Fibroblast of the aortic adventitia (primary cell): Measurements from ENCODE around the gene PLGRKT. TPM values are rescaled to one million over a fixed set of nuclear protein-coding genes. Genes with fewer than 3 reads are reported as not detected.

ENCODE experiments used
- DNase-seq: peaks from one replicate; pipeline ENCODE4 v3.0.0-alpha.2; 2010; ENCODE audit warnings: low read depth
- H3K4me3 ChIP-seq: 2 replicates; pipeline ENCODE4 v1.5.1; 2011; ENCODE audit warnings: low read depth, mild to moderate bottlenecking, control low read depth, low read length, moderate library complexity
- total RNA-seq: library from RNA; depleted of rRNA; stranded (reverse); fragments of >200 nt; gene quantifications from 2 replicates; pipeline ENCODE4 v1.2.3, GENCODE V29; 2012; ENCODE audit warnings: low replicate concordance
- TF ChIP-seq, protein P1 (sequence below): IDR thresholded peaks from 2 replicates; pipeline ENCODE4 v1.5.1; 2011; ENCODE audit warnings: mild to moderate bottlenecking, low read length, control low read depth, inconsistent platforms; ENCODE audit not compliant: insufficient read depth

Gene PLGRKT
- total RNA-seq, 1 donor, result 25.8 TPM

- H3K4me3 ChIP-seq, result no peak overlapping the region
- TF ChIP-seq, protein P1, sequence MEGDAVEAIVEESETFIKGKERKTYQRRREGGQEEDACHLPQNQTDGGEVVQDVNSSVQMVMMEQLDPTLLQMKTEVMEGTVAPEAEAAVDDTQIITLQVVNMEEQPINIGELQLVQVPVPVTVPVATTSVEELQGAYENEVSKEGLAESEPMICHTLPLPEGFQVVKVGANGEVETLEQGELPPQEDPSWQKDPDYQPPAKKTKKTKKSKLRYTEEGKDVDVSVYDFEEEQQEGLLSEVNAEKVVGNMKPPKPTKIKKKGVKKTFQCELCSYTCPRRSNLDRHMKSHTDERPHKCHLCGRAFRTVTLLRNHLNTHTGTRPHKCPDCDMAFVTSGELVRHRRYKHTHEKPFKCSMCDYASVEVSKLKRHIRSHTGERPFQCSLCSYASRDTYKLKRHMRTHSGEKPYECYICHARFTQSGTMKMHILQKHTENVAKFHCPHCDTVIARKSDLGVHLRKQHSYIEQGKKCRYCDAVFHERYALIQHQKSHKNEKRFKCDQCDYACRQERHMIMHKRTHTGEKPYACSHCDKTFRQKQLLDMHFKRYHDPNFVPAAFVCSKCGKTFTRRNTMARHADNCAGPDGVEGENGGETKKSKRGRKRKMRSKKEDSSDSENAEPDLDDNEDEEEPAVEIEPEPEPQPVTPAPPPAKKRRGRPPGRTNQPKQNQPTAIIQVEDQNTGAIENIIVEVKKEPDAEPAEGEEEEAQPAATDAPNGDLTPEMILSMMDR, result no peak
- DNase-seq, result no peak
These were observed 15.3 kb upstream of the PLGRKT start for GRCh38 chr9:5453004-5453403.

DNA sequence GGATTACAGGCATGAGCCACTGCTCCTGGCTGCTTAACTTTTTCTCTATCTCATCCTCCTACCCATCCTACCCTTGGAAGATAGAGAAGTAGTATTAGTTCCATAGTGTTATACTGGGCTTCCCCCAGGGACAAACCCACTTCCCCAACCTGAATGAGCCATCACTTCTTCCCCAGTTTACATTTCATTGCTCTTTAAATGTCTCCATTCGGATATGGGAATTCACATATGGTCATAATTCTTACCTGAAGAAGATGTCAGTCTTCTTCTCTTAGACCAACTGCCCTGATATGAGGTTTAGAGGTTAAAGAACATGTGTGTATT lies 14.5 kb upstream of the PLGRKT start:
- no peak overlapping the region for H3K4me3 ChIP-seq
- DNase-seq, result no peak
- TF ChIP-seq, protein P1, result no peak

- TF ChIP-seq, protein P1, result peak; percentile 79
- DNase-seq, result peak; percentile 81
- H3K4me3 ChIP-seq, result peak within 1 kb of the TSS; percentile 71
These were observed 12.8 kb upstream of the PLGRKT start, which contains the start of gene CD274 for GRCh38 chr9:5450359-5451091. CD274 (plus strand) TSS chr9:5450542; CDS start chr9:5456114, 5,572 bp downstream.

- peak overlapping the region; percentile 71 for H3K4me3 ChIP-seq
- TF ChIP-seq, protein P1, result no peak
- DNase-seq, result no peak
These were observed 12.0 kb upstream of the PLGRKT start for GRCh38 chr9:5449521-5450358.

DNA sequence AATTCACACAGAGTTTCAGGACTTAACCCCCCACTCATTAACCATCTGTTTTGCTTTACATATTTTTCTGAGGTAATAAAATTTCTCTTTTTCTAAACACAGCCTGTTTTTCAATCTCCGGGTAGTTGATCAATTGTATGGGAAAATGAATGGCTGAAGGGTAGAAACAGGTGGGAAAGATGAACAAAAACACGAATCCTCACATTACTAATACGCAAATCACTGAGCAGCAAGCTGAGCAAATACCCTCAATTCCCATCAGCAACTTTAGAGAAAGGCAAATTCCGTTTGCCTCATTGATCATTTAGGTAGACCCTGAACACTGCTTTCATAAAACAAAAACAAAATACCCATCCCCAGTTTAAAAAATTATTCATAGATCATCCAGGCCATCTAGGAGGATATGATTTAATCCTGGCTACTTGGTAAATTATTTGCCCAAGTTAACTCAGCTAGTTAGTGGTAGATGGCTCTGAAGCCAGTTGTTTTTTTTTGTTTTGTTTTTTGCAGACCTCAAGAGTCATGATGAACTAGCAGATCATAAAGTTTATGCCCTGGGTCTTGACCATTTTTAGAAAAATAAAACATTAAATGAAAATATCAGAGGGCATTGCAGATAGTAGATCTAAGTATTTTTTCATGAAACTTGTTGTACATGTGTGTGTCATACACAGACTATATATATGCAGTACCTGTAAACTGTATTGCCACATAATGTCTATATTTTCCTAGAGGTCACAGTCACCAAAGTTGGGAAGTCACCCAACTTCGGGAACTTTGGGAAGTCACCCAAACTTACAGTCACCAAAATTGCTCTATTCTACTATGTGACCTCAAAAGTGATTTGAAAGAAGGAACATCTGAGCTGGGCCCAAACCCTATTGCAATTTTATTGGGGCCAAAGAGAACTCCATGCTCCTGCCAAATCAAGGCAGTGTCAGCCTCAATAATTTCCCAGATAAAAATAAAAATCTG lies 11.0 kb upstream of the PLGRKT start:
- TF ChIP-seq, protein P1, result no peak
- H3K4me3 ChIP-seq, result no peak overlapping the region
- no peak for DNase-seq

DNA sequence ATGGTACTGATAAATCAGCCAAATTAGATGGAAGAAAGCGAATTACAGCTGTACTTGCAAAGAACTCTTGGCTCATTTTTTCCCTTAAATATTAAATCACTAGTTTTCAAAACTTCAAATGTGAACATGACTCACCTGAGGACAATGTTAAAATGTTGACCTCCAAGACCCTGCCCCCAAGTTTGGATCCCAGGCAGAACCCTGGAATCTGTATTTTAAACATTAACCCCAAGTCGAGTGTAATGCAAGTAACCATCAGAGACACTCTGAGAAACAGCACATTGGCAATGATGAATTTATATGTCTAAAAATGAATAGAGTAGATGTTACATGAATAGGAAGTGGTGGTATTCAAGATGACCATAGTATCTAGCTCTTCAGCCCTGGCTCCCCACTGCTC lies 10.3 kb upstream of the PLGRKT start:
- H3K4me3 ChIP-seq, result no peak overlapping the region
- DNase-seq, result no peak
- TF ChIP-seq, protein P1, result no peak
